Brain microvascular endothelial cell (primary cell): ENCODE results near the gene FOS.

Experiments used
- DNase-seq: peaks from one replicate; pipeline ENCODE4 v3.0.0-alpha.2; 2020
- H3K27ac ChIP-seq: fragments of 250-450 bp; sonication (Bioruptor Pico); 2 replicates; pipeline ENCODE4 v1.5.1; 2020; ENCODE audit warnings: mild to moderate bottlenecking, moderate library complexity
- H3K27me3 ChIP-seq: fragments of 250-450 bp; sonication (Bioruptor Pico); replicated peaks from 2 replicates; pipeline ENCODE4 v1.5.1; 2020; ENCODE audit warnings: mild to moderate bottlenecking
- H3K36me3 ChIP-seq: fragments of 250-450 bp; sonication (Bioruptor Pico); replicated peaks from 2 replicates; pipeline ENCODE4 v1.5.1; 2020; ENCODE audit warnings: mild to moderate bottlenecking
- H3K4me3 ChIP-seq: 2 replicates; pipeline ENCODE4 v1.5.1; 2011; ENCODE audit warnings: low read depth, mild to moderate bottlenecking, control low read depth, low read length, moderate library complexity
- CTCF ChIP-seq: IDR thresholded peaks from 2 replicates; pipeline ENCODE4 v1.5.1; 2011; ENCODE audit warnings: low read depth, mild to moderate bottlenecking, moderate library complexity, low read length, control low read depth, inconsistent platforms; ENCODE audit errors: missing control alignments
- in situ Hi-C: cut with HindIII; loops from 2 replicates; pipeline ENCODE4 v1.10.0; 2017; ENCODE audit warnings: low sequenced_read_pairs, low pct_ligation_motif_present

Gene FOS

GRCh38 chr14:75331471-75331870 is 52.8 kb downstream of the FOS start:
- Histone ChIP-seq H3K4me3 (no peak overlapping the region), H3K27ac (no peak overlapping the region), H3K27me3 (peaks cover 3% of the 10 kb centered on the region), H3K36me3 (no peaks in the 10 kb centered on the region)
- TF ChIP-seq CTCF, result no peak
- in situ Hi-C loops, result no loop called here
- DNase-seq, result no peak
